ENCODE data around the gene NCLN.
"Not testable (repeated sequence)": the region's sequence is repeated elsewhere in the genome, so short reads cannot be mapped to it uniquely, and the experiment has no call there.

The NCLN gene

GRCh38 chr19:3202346-3202745 is 16.6 kb downstream of the NCLN start:
- no peak for DNase-seq

GRCh38 chr19:3202895-3203294 is 17.2 kb downstream of the NCLN start:
- not testable (repeated sequence) for DNase-seq

GRCh38 chr19:3203805-3204645 is 18.3 kb downstream of the NCLN start:
- DNase-seq = no peak

GRCh38 chr19:3204646-3205275 is 19.0 kb downstream of the NCLN start:
- DNase-seq = no peak

GRCh38 chr19:3206216-3206953 is 20.7 kb downstream of the NCLN start:
- DNase-seq = no peak

GRCh38 chr19:3207461-3208242 is 21.9 kb downstream of the NCLN start:
- no peak for DNase-seq

GRCh38 chr19:3208317-3209207 is 22.8 kb downstream of the NCLN start:
- DNase-seq = no peak

GRCh38 chr19:3210347-3211017 is 24.8 kb downstream of the NCLN start:
- DNase-seq = peak; percentile 72

GRCh38 chr19:3211191-3211590 is 25.5 kb downstream of the NCLN start:
- DNase-seq = no peak

GRCh38 chr19:3213159-3213558 is 27.4 kb downstream of the NCLN start:
- no peak for DNase-seq

GRCh38 chr19:3216874-3217273 is 31.1 kb downstream of the NCLN start:
- DNase-seq = no peak

- no peak for DNase-seq
Observed at GRCh38 chr19:3220576-3220975, 34.8 kb downstream of the NCLN start.

- DNase-seq = not testable (repeated sequence)
Observed at GRCh38 chr19:3221576-3221975, 35.8 kb downstream of the NCLN start.

GRCh38 chr19:3222709-3223108 is 37.0 kb downstream of the NCLN start:
- DNase-seq = no peak

GRCh38 chr19:3224346-3225168 is 38.8 kb downstream of the NCLN start, which contains the start of gene CELF5:
Gene CELF5, plus strand, starts transcription at chr19:3224661. Its CDS starts 79 bp downstream, at chr19:3224740.
- peak; percentile 68 for DNase-seq

- no peak for DNase-seq
Observed at GRCh38 chr19:3225169-3225485, 39.4 kb downstream of the NCLN start.

- no peak for DNase-seq
Observed at GRCh38 chr19:3225677-3226093, 40.0 kb downstream of the NCLN start.

- DNase-seq = no peak
Observed at GRCh38 chr19:3227054-3227626, 41.4 kb downstream of the NCLN start.

- no peak for DNase-seq
Observed at GRCh38 chr19:3229346-3229743, 43.6 kb downstream of the NCLN start.
